Endothelial cell of umbilical vein (primary cell): Measurements from ENCODE around the gene ZFY. TPM values are rescaled to one million over a fixed set of nuclear protein-coding genes. Genes with fewer than 3 reads are reported as not detected.

ENCODE experiments used
- BruUV-seq: library from RNA; stranded (reverse); fragments of 400-500 nt; replicated peaks from 2 replicates; lab custom pipeline; 2021; lab: Mats Ljungman, UMichigan
- CTCF ChIA-PET: fragments of 300-600, 350-600 bp; sonication (Branson Sonifier 250); formaldehyde crosslinking; loops from one replicate; lab custom pipeline; 2021; ENCODE audit warnings: antibody characterized with exemption, inconsistent platforms; lab: Charles Lee
- POLR2A ChIA-PET: fragments of 300-600, 350-600 bp; sonication (Branson Sonifier 250); formaldehyde crosslinking; loops from one replicate; lab custom pipeline; 2021; ENCODE audit warnings: antibody characterized with exemption, inconsistent platforms; lab: Charles Lee
- DNase-seq: peaks from one replicate; pipeline ENCODE4 v3.0.0-alpha.2; 2011; ENCODE audit warnings: low read depth, low spot score
- FAIRE-seq: peaks from 2 replicates; lab custom pipeline; 2011; peaks lifted over from hg19 to GRCh38; lab: Jason Lieb, UNC
- H2AFZ ChIP-seq: 2 replicates; pipeline ENCODE4 v1.6.0; 2012; ENCODE audit warnings: low read depth, low read length, control low read depth, inconsistent platforms
- H3K27ac ChIP-seq: 2 replicates; pipeline ENCODE4 v1.5.1; 2011; ENCODE audit warnings: low read depth, mild to moderate bottlenecking, control low read depth, low read length, moderate library complexity; ENCODE audit not compliant: insufficient read depth
- H3K27me3 ChIP-seq, 2 experiments: 2 replicates each; pipeline versions ENCODE4 v1.6.0 to v1.6.1; 2011; ENCODE audit warnings: low read length in 2 of 2, mixed read lengths in 1 of 2; ENCODE audit not compliant: control insufficient read depth in 2 of 2, insufficient read depth in 2 of 2
- H3K36me3 ChIP-seq, 2 experiments: 2 replicates in 1 of 2; 3 replicates in 1 of 2; pipeline ENCODE4 v1.5.1; 2011; ENCODE audit warnings: low read length in 2 of 2, mild to moderate bottlenecking in 1 of 2, moderate library complexity in 1 of 2; ENCODE audit not compliant: control insufficient read depth in 2 of 2, insufficient read depth in 2 of 2; ENCODE audit errors: extremely low read depth in 1 of 2
- H3K4me1 ChIP-seq: 3 replicates; pipeline ENCODE4 v1.5.1; 2011; ENCODE audit warnings: mild to moderate bottlenecking, low read length; ENCODE audit not compliant: control insufficient read depth, insufficient read depth; ENCODE audit errors: extremely low read depth
- H3K4me2 ChIP-seq: 2 replicates; pipeline ENCODE4 v1.6.1; 2011; ENCODE audit warnings: low read length, control low read depth, mixed read lengths; ENCODE audit not compliant: insufficient read depth
- H3K4me3 ChIP-seq, 3 experiments: fragments of 200-600 bp in 1 of 3; sonication (generic), shearing (Covaris generic) in 1 of 3; replicated peaks in 1 of 3; 2 replicates each; pipeline ENCODE4 v1.5.1; 2011 to 2016; ENCODE audit warnings: control low read depth in 3 of 3, low read length in 3 of 3, mild to moderate bottlenecking in 2 of 3, inconsistent platforms in 1 of 3, low read depth in 1 of 3, moderate library complexity in 1 of 3; ENCODE audit not compliant: insufficient read depth in 1 of 3
- H3K79me2 ChIP-seq: 2 replicates; pipeline ENCODE4 v1.6.0; 2012; ENCODE audit warnings: low read length, inconsistent platforms; ENCODE audit not compliant: control insufficient read depth, insufficient read depth
- H3K9ac ChIP-seq: replicated peaks from 2 replicates; pipeline ENCODE3; 2011; ENCODE audit warnings: low read length, control low read depth; ENCODE audit not compliant: insufficient read depth; ENCODE audit errors: extremely low read depth
- H3K9me1 ChIP-seq: replicated peaks from 3 replicates; pipeline ENCODE4 v1.6.0; 2011; ENCODE audit warnings: mild to moderate bottlenecking, low read length; ENCODE audit not compliant: control insufficient read depth, insufficient read depth; ENCODE audit errors: extremely low read depth
- H3K9me3 ChIP-seq: replicated peaks from 2 replicates; pipeline ENCODE4 v1.5.1; 2012; ENCODE audit warnings: low read length, inconsistent platforms; ENCODE audit not compliant: control insufficient read depth, insufficient read depth
- H4K20me1 ChIP-seq: replicated peaks from 2 replicates; pipeline ENCODE3; 2011; ENCODE audit warnings: mild to moderate bottlenecking, low read length; ENCODE audit not compliant: control insufficient read depth, insufficient read depth; ENCODE audit errors: extremely low read depth
- CTCF ChIP-seq, 2 donors: IDR thresholded peaks; 1 replicate in 1 of 2; 2 replicates in 1 of 2; pipeline ENCODE4 v1.5.1; 2011; ENCODE audit warnings: low read length in 2 of 2, mild to moderate bottlenecking in 2 of 2, moderate library complexity in 2 of 2, control low read depth in 1 of 2, inconsistent platforms in 1 of 2, low read depth in 1 of 2; ENCODE audit not compliant: insufficient read depth in 1 of 2; ENCODE audit errors: extremely low read depth in 1 of 2
- EZH2 ChIP-seq: IDR thresholded peaks from 2 replicates; pipeline ENCODE4 v1.6.1; 2012; ENCODE audit warnings: borderline replicate concordance, low read depth, mild to moderate bottlenecking, moderate library complexity, low read length, inconsistent platforms; ENCODE audit not compliant: severe bottlenecking
- FOS ChIP-seq: IDR thresholded peaks from 2 replicates; pipeline ENCODE4 v1.6.1; 2011; ENCODE audit warnings: mild to moderate bottlenecking, low read length, moderate library complexity, borderline replicate concordance; ENCODE audit not compliant: insufficient read depth
- GATA2 ChIP-seq: IDR thresholded peaks from 2 replicates; pipeline ENCODE4 v1.7.0; 2011; ENCODE audit warnings: low read depth, mild to moderate bottlenecking, moderate library complexity, mixed read lengths, low read length; ENCODE audit not compliant: insufficient read length, insufficient read depth
- JUN ChIP-seq: IDR thresholded peaks from 2 replicates; pipeline ENCODE4 v1.6.1; 2011; ENCODE audit warnings: borderline replicate concordance, low read depth; ENCODE audit not compliant: insufficient read length, insufficient read depth
- MAX ChIP-seq: IDR thresholded peaks from 2 replicates; pipeline ENCODE4 v1.6.1; 2011; ENCODE audit not compliant: insufficient read depth, insufficient read length
- MYC ChIP-seq: IDR thresholded peaks from one replicate; pipeline ENCODE4 v1.6.1; 2011; ENCODE audit warnings: mild to moderate bottlenecking, low read depth, low read length
- POLR2A ChIP-seq: IDR thresholded peaks from 2 replicates; pipeline ENCODE4 v1.6.1; 2012; ENCODE audit warnings: low read depth, mild to moderate bottlenecking, control low read depth, low read length
- POLR2AphosphoS5 ChIP-seq: IDR thresholded peaks from 2 replicates; pipeline ENCODE4 v1.6.1; 2012; ENCODE audit warnings: low read depth, mild to moderate bottlenecking, control low read depth, low read length, moderate library complexity; ENCODE audit not compliant: insufficient read depth
- dilution Hi-C: fragments of 300-500 bp; cut with MboI; formaldehyde crosslinking; loops from one replicate; pipeline ENCODE4 v1.15.0; 2019; ENCODE audit warnings: low sequenced_read_pairs; ENCODE audit not compliant: extremely low pct_ligation_motif_present
- intact Hi-C: fragments of 100-400 bp; cut with micrococcal nuclease; formaldehyde crosslinking; loops from one replicate; pipeline ENCODE4 v1.10.0; 2022
- polyA plus RNA-seq, 4 experiments: library from polyadenylated mRNA; depleted of rRNA in 3 of 4; stranded (reverse) in 3 of 4; unstranded in 1 of 4; fragments of >200 nt; gene quantifications; 2 replicates each; pipeline versions ENCODE4 v1.2.1 to v1.2.3, GENCODE V29; 2011 to 2012; ENCODE audit warnings: missing spikeins in 1 of 4
- total RNA-seq: library from RNA; stranded (reverse); gene quantifications from 2 replicates; pipeline ENCODE4 v1.2.3, GENCODE V29; 2021

ZFY gene
- total and polyA plus RNA-seq, 2 donors (not counting 3 experiments of a cell fraction or from before 2014, with no cell fraction given), result 3.1 to 10.8 TPM

- no peaks in the 10 kb centered on the region for H3K36me3 ChIP-seq
- peaks cover 11% of the 10 kb centered on the region for H3K4me1 ChIP-seq
- dilution Hi-C loops (no loop called here), intact Hi-C loops (no loop called here)
- FAIRE-seq (peak; percentile 21), DNase-seq (no peak)
- CTCF ChIA-PET, result no interaction called here
- BruUV-seq, result no TSS peak
- H3K9me3 ChIP-seq, result no peaks in the 10 kb centered on the region
- no peaks in the 10 kb centered on the region for H4K20me1 ChIP-seq
- TF ChIP-seq EZH2 (no peak), MAX (no peak), POLR2AphosphoS5 (no peak), JUN (no peak), CTCF (IDR thresholded peaks at IDR 0.05; ENCODE audit: extremely low read depth in 1 of 2, insufficient read depth in 1 of 2, low read depth in 1 of 2, low read length in 2 of 2) (no peak), MYC (no peak), FOS (no peak), GATA2 (no peak), POLR2A (no peak)
- H3K79me2 ChIP-seq, result no peaks in the 10 kb centered on the region
- POLR2A ChIA-PET, result no interaction called here
- no peaks in the 10 kb centered on the region for H3K9me1 ChIP-seq
- H3K4me3 ChIP-seq, result no peak overlapping the region
- no peaks in the 10 kb centered on the region for H3K27me3 ChIP-seq
- no peak overlapping the region for H3K4me2 ChIP-seq
- no peak overlapping the region for H3K9ac ChIP-seq
- no peak overlapping the region for H3K27ac ChIP-seq
- no peak overlapping the region for H2AFZ ChIP-seq
These were observed 72.8 kb downstream of the ZFY start for GRCh38 chrY:3007967-3008366.
